ENCODE results near the gene AGMO. TPM values are rescaled to one million over a fixed set of nuclear protein-coding genes. Genes with fewer than 3 reads are reported as not detected.

The AGMO gene
- total RNA-seq, 1 donor from 2014 or later = not detected

- H3K36me3 Mint-ChIP-seq (ENCODE audit: low read depth) = no peaks in the 10 kb centered on the region
- H3K4me1 Mint-ChIP-seq = no peaks in the 10 kb centered on the region
- no peak overlapping the region for H3K4me3 Mint-ChIP-seq
- H3K9me3 Mint-ChIP-seq = peaks cover 5% of the 10 kb centered on the region
- DNase-seq = no peak
- no peak overlapping the region for H3K27ac Mint-ChIP-seq
- intact Hi-C loops (cut with micrococcal nuclease) = no loop called here
- no peaks in the 10 kb centered on the region for H3K27me3 Mint-ChIP-seq
Observed at GRCh38 chr7:15581352-15581951, 19.6 kb upstream of the AGMO start.

- no peak overlapping the region for H3K4me3 Mint-ChIP-seq
- H3K9me3 Mint-ChIP-seq = peaks cover 5% of the 10 kb centered on the region
- H3K27me3 Mint-ChIP-seq = no peaks in the 10 kb centered on the region
- intact Hi-C loops (cut with micrococcal nuclease) = no loop called here
- H3K4me1 Mint-ChIP-seq = no peaks in the 10 kb centered on the region
- no peak overlapping the region for H3K27ac Mint-ChIP-seq
- no peaks in the 10 kb centered on the region for H3K36me3 Mint-ChIP-seq (ENCODE audit: low read depth)
- no peak for DNase-seq
Observed at GRCh38 chr7:15580604-15581351, 19.0 kb upstream of the AGMO start.

GRCh38 chr7:15577600-15577999 is 15.8 kb upstream of the AGMO start:
- DNase-seq = no peak
- H3K9me3 Mint-ChIP-seq = no peaks in the 10 kb centered on the region
- H3K4me3 Mint-ChIP-seq = no peak overlapping the region
- no peak overlapping the region for H3K27ac Mint-ChIP-seq
- H3K4me1 Mint-ChIP-seq = no peaks in the 10 kb centered on the region
- no peaks in the 10 kb centered on the region for H3K27me3 Mint-ChIP-seq
- H3K36me3 Mint-ChIP-seq (ENCODE audit: low read depth) = no peaks in the 10 kb centered on the region
- intact Hi-C loops (cut with micrococcal nuclease) = no loop called here

GRCh38 chr7:15571301-15571878 is 9.6 kb upstream of the AGMO start:
- H3K9me3 Mint-ChIP-seq = no peaks in the 10 kb centered on the region

GRCh38 chr7:15567652-15568051 is 5.8 kb upstream of the AGMO start:
- no peak for DNase-seq
- Mint-ChIP-seq H3K4me3 (no peak overlapping the region), H3K27ac (no peak overlapping the region), H3K4me1 (no peaks in the 10 kb centered on the region), H3K9me3 (no peaks in the 10 kb centered on the region), H3K27me3 (no peaks in the 10 kb centered on the region), H3K36me3 (ENCODE audit: low read depth) (no peaks in the 10 kb centered on the region)
- intact Hi-C loops (cut with micrococcal nuclease) = no loop called here

More at GRCh38 chr7:15571301-15571878, 9.6 kb upstream of the AGMO start:
- no peak for DNase-seq
- Mint-ChIP-seq H3K36me3 (ENCODE audit: low read depth) (no peaks in the 10 kb centered on the region), H3K4me1 (no peaks in the 10 kb centered on the region), H3K27me3 (no peaks in the 10 kb centered on the region), H3K4me3 (no peak overlapping the region), H3K27ac (no peak overlapping the region)
- intact Hi-C loops (cut with micrococcal nuclease) = no loop called here

- no peak for DNase-seq
- intact Hi-C loops (cut with micrococcal nuclease) = no loop called here
- Mint-ChIP-seq H3K9me3 (no peaks in the 10 kb centered on the region), H3K27me3 (no peaks in the 10 kb centered on the region), H3K4me3 (no peak overlapping the region), H3K4me1 (no peaks in the 10 kb centered on the region), H3K36me3 (ENCODE audit: low read depth) (no peaks in the 10 kb centered on the region), H3K27ac (no peak overlapping the region)
Observed at GRCh38 chr7:15567036-15567435, 5.2 kb upstream of the AGMO start.

- H3K27ac Mint-ChIP-seq = no peak overlapping the region
- H3K36me3 Mint-ChIP-seq (ENCODE audit: low read depth) = no peaks in the 10 kb centered on the region
- no peak for DNase-seq
- no peaks in the 10 kb centered on the region for H3K27me3 Mint-ChIP-seq
- H3K9me3 Mint-ChIP-seq = no peaks in the 10 kb centered on the region
- H3K4me3 Mint-ChIP-seq = no peak overlapping the region
- intact Hi-C loops (cut with micrococcal nuclease) = no loop called here
- H3K4me1 Mint-ChIP-seq = no peaks in the 10 kb centered on the region
Observed at GRCh38 chr7:15566476-15566875, 4.7 kb upstream of the AGMO start.

GRCh38 chr7:15560968-15561367 is 847 bp downstream of the AGMO start:
- no peak for DNase-seq
- Mint-ChIP-seq H3K36me3 (ENCODE audit: low read depth) (no peaks in the 10 kb centered on the region), H3K4me3 (no peak overlapping the region), H3K27ac (no peak overlapping the region), H3K4me1 (no peaks in the 10 kb centered on the region), H3K9me3 (no peaks in the 10 kb centered on the region), H3K27me3 (no peaks in the 10 kb centered on the region)
- intact Hi-C loops (cut with micrococcal nuclease) = no loop called here

GRCh38 chr7:15559416-15559928 is 2.3 kb downstream of the AGMO start:
- Mint-ChIP-seq H3K9me3 (no peaks in the 10 kb centered on the region), H3K36me3 (ENCODE audit: low read depth) (no peaks in the 10 kb centered on the region)

GRCh38 chr7:15558756-15559155 is 3.1 kb downstream of the AGMO start:
- Mint-ChIP-seq H3K27me3 (no peaks in the 10 kb centered on the region), H3K4me3 (no peak overlapping the region), H3K27ac (no peak overlapping the region), H3K9me3 (no peaks in the 10 kb centered on the region), H3K4me1 (no peaks in the 10 kb centered on the region), H3K36me3 (ENCODE audit: low read depth) (no peaks in the 10 kb centered on the region)
- intact Hi-C loops (cut with micrococcal nuclease) = no loop called here
- no peak for DNase-seq

More at GRCh38 chr7:15559416-15559928, 2.3 kb downstream of the AGMO start:
- H3K4me3 Mint-ChIP-seq = no peak overlapping the region
- DNase-seq = no peak
- H3K27me3 Mint-ChIP-seq = no peaks in the 10 kb centered on the region
- H3K4me1 Mint-ChIP-seq = no peaks in the 10 kb centered on the region
- no peak overlapping the region for H3K27ac Mint-ChIP-seq
- intact Hi-C loops (cut with micrococcal nuclease) = no loop called here

- no peak for DNase-seq
- Mint-ChIP-seq H3K36me3 (ENCODE audit: low read depth) (no peaks in the 10 kb centered on the region), H3K4me1 (no peaks in the 10 kb centered on the region), H3K27ac (no peak overlapping the region), H3K9me3 (no peaks in the 10 kb centered on the region), H3K4me3 (no peak overlapping the region), H3K27me3 (no peaks in the 10 kb centered on the region)
- intact Hi-C loops (cut with micrococcal nuclease) = no loop called here
Observed at GRCh38 chr7:15557686-15558085, 4.1 kb downstream of the AGMO start.

GRCh38 chr7:15557186-15557585 is 4.6 kb downstream of the AGMO start:
- DNase-seq = no peak
- H3K27me3 Mint-ChIP-seq = no peaks in the 10 kb centered on the region
- no peaks in the 10 kb centered on the region for H3K9me3 Mint-ChIP-seq
- no peak overlapping the region for H3K27ac Mint-ChIP-seq
- H3K36me3 Mint-ChIP-seq (ENCODE audit: low read depth) = no peaks in the 10 kb centered on the region
- H3K4me1 Mint-ChIP-seq = no peaks in the 10 kb centered on the region
- H3K4me3 Mint-ChIP-seq = no peak overlapping the region
- intact Hi-C loops (cut with micrococcal nuclease) = no loop called here

GRCh38 chr7:15556339-15557105 is 5.3 kb downstream of the AGMO start:
- intact Hi-C loops (cut with micrococcal nuclease) = no loop called here
- Mint-ChIP-seq H3K27me3 (no peaks in the 10 kb centered on the region), H3K27ac (no peak overlapping the region), H3K4me3 (no peak overlapping the region), H3K4me1 (no peaks in the 10 kb centered on the region), H3K36me3 (ENCODE audit: low read depth) (no peaks in the 10 kb centered on the region), H3K9me3 (no peaks in the 10 kb centered on the region)
- no peak for DNase-seq

- Mint-ChIP-seq H3K9me3 (no peaks in the 10 kb centered on the region), H3K27me3 (no peaks in the 10 kb centered on the region), H3K27ac (no peak overlapping the region), H3K4me1 (no peaks in the 10 kb centered on the region), H3K36me3 (ENCODE audit: low read depth) (no peaks in the 10 kb centered on the region), H3K4me3 (no peak overlapping the region)
- intact Hi-C loops (cut with micrococcal nuclease) = no loop called here
- no peak for DNase-seq
Observed at GRCh38 chr7:15555381-15555859, 6.4 kb downstream of the AGMO start.
